Peyer's patch (tissue), 4 donors: ENCODE data around the gene ATP2C2.

Experiments
- POLR2A ChIP-seq, 2 donors: fragments of 450-650 bp; IDR thresholded peaks; one replicate each; pipeline ENCODE4 v1.5.1; 2017; ENCODE audit warnings: antibody characterized with exemption in 2 of 2, mild to moderate bottlenecking in 2 of 2, moderate library complexity in 2 of 2
- TF ChIP-seq, protein P1 (sequence below), 6 experiments: fragments of 450-650 bp in 4 of 6; fragments of 200-600 bp in 2 of 6; sonication (generic) in 1 of 6; IDR thresholded peaks; one replicate each; pipeline ENCODE4 v1.5.1; 2017 to 2019; ENCODE audit warnings: antibody characterized with exemption in 6 of 6, mild to moderate bottlenecking in 3 of 6, moderate library complexity in 1 of 6

DNA sequence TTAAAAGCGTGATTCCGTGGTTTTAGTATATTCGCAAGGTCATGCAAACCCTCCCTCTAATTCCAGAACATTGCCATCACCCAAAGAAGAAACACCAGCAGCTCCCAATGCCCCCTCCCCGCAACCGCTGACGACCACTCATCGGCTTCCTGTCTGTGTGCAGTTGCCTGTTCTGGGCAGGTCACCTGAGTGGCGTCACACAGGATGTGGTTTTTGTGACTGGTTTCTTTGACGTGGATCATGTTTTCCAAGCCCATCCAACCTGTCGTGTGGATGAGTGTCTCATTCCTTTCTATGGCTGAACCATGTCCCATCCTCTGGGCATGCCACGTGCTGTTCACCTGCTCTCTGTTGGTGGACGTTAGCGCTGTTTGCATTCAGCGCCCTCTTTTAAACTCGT lies 8.2 kb upstream of the ATP2C2 start:
- TF ChIP-seq, protein P1, sequence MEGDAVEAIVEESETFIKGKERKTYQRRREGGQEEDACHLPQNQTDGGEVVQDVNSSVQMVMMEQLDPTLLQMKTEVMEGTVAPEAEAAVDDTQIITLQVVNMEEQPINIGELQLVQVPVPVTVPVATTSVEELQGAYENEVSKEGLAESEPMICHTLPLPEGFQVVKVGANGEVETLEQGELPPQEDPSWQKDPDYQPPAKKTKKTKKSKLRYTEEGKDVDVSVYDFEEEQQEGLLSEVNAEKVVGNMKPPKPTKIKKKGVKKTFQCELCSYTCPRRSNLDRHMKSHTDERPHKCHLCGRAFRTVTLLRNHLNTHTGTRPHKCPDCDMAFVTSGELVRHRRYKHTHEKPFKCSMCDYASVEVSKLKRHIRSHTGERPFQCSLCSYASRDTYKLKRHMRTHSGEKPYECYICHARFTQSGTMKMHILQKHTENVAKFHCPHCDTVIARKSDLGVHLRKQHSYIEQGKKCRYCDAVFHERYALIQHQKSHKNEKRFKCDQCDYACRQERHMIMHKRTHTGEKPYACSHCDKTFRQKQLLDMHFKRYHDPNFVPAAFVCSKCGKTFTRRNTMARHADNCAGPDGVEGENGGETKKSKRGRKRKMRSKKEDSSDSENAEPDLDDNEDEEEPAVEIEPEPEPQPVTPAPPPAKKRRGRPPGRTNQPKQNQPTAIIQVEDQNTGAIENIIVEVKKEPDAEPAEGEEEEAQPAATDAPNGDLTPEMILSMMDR (IDR thresholded peaks at IDR 0.05), result no peak
- TF ChIP-seq POLR2A (IDR thresholded peaks at IDR 0.05), result no peak
